ENCODE results near the gene SLC41A3. TPM values are rescaled to one million over a fixed set of nuclear protein-coding genes. Genes with fewer than 3 reads are reported as not detected.

Gene SLC41A3
- total RNA-seq, 4 donors from 2014 or later = 36.1 to 54.8 (median 46.3) TPM

DNA sequence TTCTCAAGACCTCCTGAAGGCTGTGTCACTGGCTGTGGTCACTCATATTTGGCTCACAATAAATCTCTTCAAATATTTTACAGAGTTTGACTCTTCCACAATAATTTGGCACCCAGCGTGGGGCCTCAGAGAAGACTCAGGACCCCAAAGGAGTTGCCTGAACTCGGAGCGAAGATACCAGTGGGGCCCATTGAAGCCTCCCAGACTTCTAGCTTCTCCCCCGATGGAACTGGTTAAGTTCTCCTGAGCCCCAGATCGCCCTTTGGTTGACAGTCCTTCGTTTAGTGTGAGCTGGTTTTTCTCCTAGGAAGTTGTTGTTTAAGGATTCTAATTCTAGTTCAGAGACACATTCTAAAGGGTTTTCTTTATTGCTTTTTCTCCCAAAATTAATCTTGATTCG is 1.4 kb upstream of the SLC41A3 start:
- no peak for TF ChIP-seq EP300 (IDR thresholded peaks at IDR 0.05)
- no peak for TF ChIP-seq POLR2A (IDR thresholded peaks at IDR 0.05)
- TF ChIP-seq, protein P1, sequence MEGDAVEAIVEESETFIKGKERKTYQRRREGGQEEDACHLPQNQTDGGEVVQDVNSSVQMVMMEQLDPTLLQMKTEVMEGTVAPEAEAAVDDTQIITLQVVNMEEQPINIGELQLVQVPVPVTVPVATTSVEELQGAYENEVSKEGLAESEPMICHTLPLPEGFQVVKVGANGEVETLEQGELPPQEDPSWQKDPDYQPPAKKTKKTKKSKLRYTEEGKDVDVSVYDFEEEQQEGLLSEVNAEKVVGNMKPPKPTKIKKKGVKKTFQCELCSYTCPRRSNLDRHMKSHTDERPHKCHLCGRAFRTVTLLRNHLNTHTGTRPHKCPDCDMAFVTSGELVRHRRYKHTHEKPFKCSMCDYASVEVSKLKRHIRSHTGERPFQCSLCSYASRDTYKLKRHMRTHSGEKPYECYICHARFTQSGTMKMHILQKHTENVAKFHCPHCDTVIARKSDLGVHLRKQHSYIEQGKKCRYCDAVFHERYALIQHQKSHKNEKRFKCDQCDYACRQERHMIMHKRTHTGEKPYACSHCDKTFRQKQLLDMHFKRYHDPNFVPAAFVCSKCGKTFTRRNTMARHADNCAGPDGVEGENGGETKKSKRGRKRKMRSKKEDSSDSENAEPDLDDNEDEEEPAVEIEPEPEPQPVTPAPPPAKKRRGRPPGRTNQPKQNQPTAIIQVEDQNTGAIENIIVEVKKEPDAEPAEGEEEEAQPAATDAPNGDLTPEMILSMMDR (IDR thresholded peaks at IDR 0.05) = no peak
- no peaks in the 10 kb centered on the region for H3K9me3 ChIP-seq
- peak overlapping the region in 2 of 4 donors; percentile 15 to 93 for H3K27ac ChIP-seq
- peaks cover 0 to 23% (median 0%) of the 10 kb centered on the region in 4 donors for H3K4me1 ChIP-seq
- no peak overlapping the region for H3K4me3 ChIP-seq
- H3K36me3 ChIP-seq = no peaks in the 10 kb centered on the region
- H3K27me3 ChIP-seq = no peaks in the 10 kb centered on the region
- DNase-seq (ENCODE audit: low spot score in 2 of 2) = no peak
- WGBS, 2 donors = 92 to 97% methylated on average over 7 of the region's 7 CpGs

DNA sequence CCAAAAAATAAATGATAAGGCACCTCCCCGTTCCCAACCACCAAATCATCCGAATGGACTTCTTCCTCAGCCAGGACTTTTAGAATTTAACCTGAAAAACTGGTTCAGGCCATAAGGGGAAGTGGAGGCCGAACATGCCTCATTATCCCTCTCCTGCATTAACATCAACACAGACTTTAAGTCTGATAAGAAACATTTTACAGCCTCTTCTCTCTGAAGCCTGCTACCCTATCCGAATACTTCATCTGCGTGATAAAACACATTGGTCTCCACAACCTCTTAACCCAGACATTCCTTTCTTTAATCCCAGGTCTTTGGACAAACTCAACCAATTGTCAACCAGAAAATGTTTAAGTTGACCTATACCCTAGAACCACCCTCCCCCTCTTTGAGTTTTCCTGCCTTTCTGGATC is 850 bp upstream of the SLC41A3 start:
- Histone ChIP-seq H3K27ac (peak overlapping the region in 3 of 4 donors; percentile 91 to 96 (median 93)), H3K4me1 (peaks cover 0 to 23% (median 0%) of the 10 kb centered on the region in 4 donors), H3K9me3 (no peaks in the 10 kb centered on the region), H3K27me3 (no peaks in the 10 kb centered on the region), H3K4me3 (peak overlapping the region; percentile 69 to 92 (median 88)), H3K36me3 (no peaks in the 10 kb centered on the region)
- 62 to 70% methylated on average over 5 of the region's 5 CpGs for WGBS, 2 donors
- TF ChIP-seq EP300 (IDR thresholded peaks at IDR 0.05) = no peak
- TF ChIP-seq, protein P1 (IDR thresholded peaks at IDR 0.05) = no peak
- TF ChIP-seq POLR2A (IDR thresholded peaks at IDR 0.05) = no peak
- no peak for DNase-seq (ENCODE audit: low spot score in 2 of 2)

DNA sequence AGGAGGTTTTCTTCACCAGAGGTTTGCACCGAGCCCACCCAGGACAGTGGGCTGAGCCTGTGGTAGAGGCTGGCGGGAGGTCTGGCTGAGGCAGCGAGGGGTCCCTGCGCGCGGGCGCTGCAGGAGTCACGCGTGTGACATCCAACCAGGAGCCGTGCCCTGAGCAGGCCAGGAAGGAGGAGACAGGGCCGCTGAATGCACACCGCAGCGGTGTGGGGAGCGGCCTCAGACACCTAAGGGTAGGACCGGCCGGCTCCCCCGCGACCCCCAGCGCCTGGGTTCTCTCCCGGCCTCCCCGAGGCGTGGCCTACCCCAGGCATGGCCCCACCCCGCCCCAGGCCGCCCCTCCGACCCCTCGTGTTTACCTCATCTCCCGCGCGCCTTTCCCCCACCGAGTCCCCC is 412 bp downstream of the SLC41A3 start:
- WGBS, 2 donors = 0 to 2% methylated on average over 12 to 29 of the region's 30 CpGs
- Histone ChIP-seq H3K9me3 (no peaks in the 10 kb centered on the region), H3K4me1 (peaks cover 0 to 23% (median 0%) of the 10 kb centered on the region in 4 donors), H3K27me3 (no peaks in the 10 kb centered on the region), H3K4me3 (peak overlapping the region; percentile 69 to 92 (median 88)), H3K36me3 (no peaks in the 10 kb centered on the region), H3K27ac (peak overlapping the region; percentile 83 to 96 (median 92))
- no peak for DNase-seq (ENCODE audit: low spot score in 2 of 2)
- TF ChIP-seq EP300 (IDR thresholded peaks at IDR 0.05) (no peak), POLR2A (IDR thresholded peaks at IDR 0.05) (no peak)
- TF ChIP-seq, protein P1 (IDR thresholded peaks at IDR 0.05) = no peak

DNA sequence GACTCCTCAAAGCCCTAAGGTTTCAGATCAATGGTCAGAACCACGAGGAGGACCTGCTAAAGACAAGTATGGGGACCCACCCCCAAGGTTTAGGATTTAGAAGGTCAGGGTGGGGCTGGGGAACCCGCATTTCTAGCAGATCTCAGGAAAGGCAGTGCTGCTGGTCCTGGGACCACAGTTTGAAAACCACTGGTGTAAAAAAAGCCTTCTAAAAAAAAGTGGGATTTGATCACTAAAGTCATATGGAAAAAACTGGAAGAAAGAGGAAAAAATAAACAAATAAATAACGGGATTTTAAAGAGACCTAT is 832 bp downstream of the SLC41A3 start:
- Histone ChIP-seq H3K27ac (peak overlapping the region; percentile 83 to 96 (median 92)), H3K27me3 (no peaks in the 10 kb centered on the region), H3K9me3 (no peaks in the 10 kb centered on the region), H3K36me3 (no peaks in the 10 kb centered on the region), H3K4me1 (peaks cover 0 to 23% (median 0%) of the 10 kb centered on the region in 4 donors), H3K4me3 (peak overlapping the region; percentile 69 to 92 (median 88))
- TF ChIP-seq POLR2A (IDR thresholded peaks at IDR 0.05) (no peak), EP300 (IDR thresholded peaks at IDR 0.05) (no peak)
- TF ChIP-seq, protein P1 (IDR thresholded peaks at IDR 0.05) = no peak
- DNase-seq (ENCODE audit: low spot score in 2 of 2) = no peak
- WGBS, 2 donors = 23 to 28% methylated on average over 3 of the region's 3 CpGs

DNA sequence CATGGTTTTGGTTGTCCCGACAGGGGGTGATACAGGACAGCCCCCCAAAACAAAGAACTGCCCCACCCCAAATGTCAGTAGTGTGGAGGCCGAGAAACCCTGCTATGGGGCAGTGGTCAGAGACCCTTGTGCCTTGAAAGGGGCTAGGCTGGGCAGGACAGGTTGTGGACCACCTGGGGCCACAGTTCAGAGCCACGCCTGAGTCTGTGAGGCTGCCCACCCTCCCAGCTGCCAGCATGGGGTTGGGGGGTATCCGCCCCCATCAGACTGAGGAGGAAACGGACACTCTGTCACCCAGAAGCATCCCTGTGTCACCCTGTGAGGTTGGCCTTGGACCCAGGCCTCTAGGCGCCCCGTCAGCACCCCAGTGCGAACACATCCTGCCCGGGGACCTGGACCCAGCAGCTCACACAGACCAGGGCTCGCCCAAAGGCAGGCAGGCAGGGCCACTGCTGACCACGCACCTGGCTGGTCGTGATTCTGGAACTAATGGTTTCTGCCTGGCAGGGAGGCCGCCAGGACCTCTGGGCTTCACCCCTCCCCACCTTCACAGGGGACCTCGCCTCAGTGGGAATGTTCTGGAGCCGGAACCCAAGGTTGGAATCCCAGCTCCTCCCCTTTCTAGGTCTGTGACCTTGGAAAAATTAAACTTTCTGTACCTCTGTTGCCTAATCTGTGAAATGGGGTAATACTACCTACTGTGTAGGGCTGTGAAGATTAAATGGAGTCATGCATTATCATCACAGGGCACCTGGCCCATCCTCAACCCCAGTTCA is 1.4 kb downstream of the SLC41A3 start:
- DNase-seq (ENCODE audit: low spot score in 2 of 2) = no peak
- H3K27ac ChIP-seq = peak overlapping the region in 2 of 4 donors; percentile 91 to 93
- H3K36me3 ChIP-seq = peaks cover 0 to 4% (median 0%) of the 10 kb centered on the region in 3 donors
- no peaks in the 10 kb centered on the region for H3K9me3 ChIP-seq
- peaks cover 0 to 23% (median 0%) of the 10 kb centered on the region in 4 donors for H3K4me1 ChIP-seq
- H3K27me3 ChIP-seq = no peaks in the 10 kb centered on the region
- TF ChIP-seq EP300 (IDR thresholded peaks at IDR 0.05) (no peak), POLR2A (IDR thresholded peaks at IDR 0.05) (no peak)
- TF ChIP-seq, protein P1 (IDR thresholded peaks at IDR 0.05) = no peak
- WGBS, 2 donors = 92 to 94% methylated on average over 12 to 13 of the region's 15 CpGs
- H3K4me3 ChIP-seq = peak overlapping the region in 2 of 4 donors; percentile 87 to 88
